A549 (cell line): Measurements from ENCODE around the gene C9orf57. TPM values are rescaled to one million over a fixed set of nuclear protein-coding genes. Genes with fewer than 3 reads are reported as not detected.
A peak's percentile ranks its signal among the peaks of the same experiment; 100 is the strongest.

Source experiments
- ATAC-seq, 2 experiments: fragments of 200-7000 bp in 1 of 2; fragments of >200 bp in 1 of 2; cut with Nextera tagmentation in 1 of 2; cut with Tn5 transposase in 1 of 2; 3 replicates each; pipeline versions ENCODE4 v1.8.0 to v1.9.1; 2018 to 2020; ENCODE audit warnings: mild to moderate bottlenecking in 1 of 2, moderate library complexity in 1 of 2
- CTCF ChIA-PET: fragments of 300-600 bp; sonication (Branson Sonifier 250); formaldehyde crosslinking; extraction: SDS; loops from one replicate; lab custom pipeline; 2021; ENCODE audit warnings: antibody characterized with exemption, inconsistent platforms; lab: Yijun Ruan, JAX
- POLR2A ChIA-PET: fragments of 350-600 bp; formaldehyde crosslinking; extraction: SDS; loops from one replicate; lab custom pipeline; 2021; ENCODE audit warnings: antibody characterized with exemption, inconsistent platforms; lab: Yijun Ruan, JAX
- DNase-seq, 2 experiments: peaks; one replicate each; pipeline versions ENCODE4 v3.0.0 to v3.0.0-alpha.2; 2011 to 2016; ENCODE audit warnings: low read depth in 1 of 2, low spot score in 1 of 2
- FAIRE-seq: peaks from 2 replicates; lab custom pipeline; 2011; peaks lifted over from hg19 to GRCh38; lab: Jason Lieb, UNC
- H3K27ac ChIP-seq, 2 experiments: fragments of >200 bp; sonication (Bioruptor Twin); formaldehyde crosslinking; 3 replicates each; pipeline ENCODE4 v1.5.1; 2016 to 2017
- H3K4me1 ChIP-seq: fragments of >200 bp; sonication (Bioruptor Twin); formaldehyde crosslinking; 3 replicates; pipeline ENCODE4 v1.6.1; 2016
- H3K4me2 ChIP-seq: fragments of >200 bp; sonication (Bioruptor Twin); formaldehyde crosslinking; 3 replicates; pipeline ENCODE4 v1.6.1; 2016
- H3K4me3 ChIP-seq: fragments of >200 bp; sonication (Bioruptor Twin); formaldehyde crosslinking; 3 replicates; pipeline ENCODE4 v1.5.1; 2016
- H3K9me3 ChIP-seq: fragments of >200 bp; sonication (Bioruptor Twin); formaldehyde crosslinking; 3 replicates; pipeline ENCODE4 v1.6.1; 2016
- CEBPB ChIP-seq, 2 experiments: fragments of >200 bp in 1 of 2; sonication (Bioruptor Twin) in 1 of 2; formaldehyde crosslinking in 1 of 2; IDR thresholded peaks; 2 replicates each; pipeline ENCODE4 v1.6.1; 2012 to 2016
- CHD4 ChIP-seq: fragments of 200-600 bp; sonication (generic); IDR thresholded peaks from 2 replicates; pipeline ENCODE4 v1.6.1; 2016; ENCODE audit warnings: antibody characterized with exemption, mild to moderate bottlenecking, borderline replicate concordance
- GATA3 ChIP-seq: IDR thresholded peaks from 2 replicates; pipeline ENCODE4 v1.6.1; 2012; ENCODE audit warnings: borderline replicate concordance
- HEYL ChIP-seq: fragments of 250-450 bp; sonication (Bioruptor Pico); IDR thresholded peaks from 2 replicates; pipeline ENCODE4 v1.8.0; 2021; ENCODE audit warnings: mild to moderate bottlenecking, moderate library complexity
- HOXB13 ChIP-seq: fragments of 250-450 bp; sonication (Bioruptor Pico); IDR thresholded peaks from 2 replicates; pipeline ENCODE4 v1.5.0; 2020; ENCODE audit warnings: low read depth, mild to moderate bottlenecking, moderate library complexity
- MAZ ChIP-seq: fragments of 150-350 bp; IDR thresholded peaks from 2 replicates; pipeline ENCODE4 v1.6.1; 2014; ENCODE audit warnings: antibody characterized with exemption, low read depth, low read length, borderline replicate concordance
- NFE2L2 ChIP-seq: fragments of 150-350 bp; conservative IDR thresholded peaks from 2 replicates; pipeline ENCODE4 v1.6.1; 2014; ENCODE audit warnings: low read length
- NR3C1 ChIP-seq: fragments of >200 bp; sonication (Bioruptor Twin); formaldehyde crosslinking; IDR thresholded peaks from 3 replicates; pipeline ENCODE4 v1.6.1; 2017
- POLR2A ChIP-seq: IDR thresholded peaks from 2 replicates; pipeline ENCODE4 v1.6.1; 2012; ENCODE audit warnings: mild to moderate bottlenecking, low read length
- POLR2AphosphoS2 ChIP-seq: conservative IDR thresholded peaks from 2 replicates; pipeline ENCODE4 v1.6.1; 2012; ENCODE audit warnings: low read length, improper control_type of control experiment, inconsistent platforms
- RAD21 ChIP-seq, 2 experiments: fragments of >200 bp in 1 of 2; sonication (Bioruptor Twin) in 1 of 2; formaldehyde crosslinking in 1 of 2; IDR thresholded peaks in 1 of 2; conservative IDR thresholded peaks in 1 of 2; 2 replicates in 1 of 2; 3 replicates in 1 of 2; pipeline ENCODE4 v1.6.1; 2012 to 2018; ENCODE audit warnings: inconsistent platforms in 1 of 2
- RFX5 ChIP-seq: fragments of 450-650 bp; IDR thresholded peaks from 2 replicates; pipeline ENCODE4 v1.7.1; 2014; ENCODE audit warnings: antibody characterized with exemption, mild to moderate bottlenecking, moderate library complexity
- ZSCAN20 ChIP-seq: fragments of 250-450 bp; sonication (Bioruptor Pico); IDR thresholded peaks from 2 replicates; pipeline ENCODE4 v1.8.0; 2022; ENCODE audit warnings: mild to moderate bottlenecking, moderate library complexity
- WGBS: methylation state at CpG from one replicate; pipeline ENCODE4 v1.1.6; 2017; ENCODE audit errors: missing lambda C conversion rate; 5-methylcytosine and 5-hydroxymethylcytosine counted together
- polyA plus RNA-seq, 4 experiments: library from polyadenylated mRNA; depleted of rRNA in 3 of 4; stranded (reverse); fragments of >200 nt; fragmentation: RNase III in 1 of 4; extraction: RNeasy Plus Mini Kit Qiagen cat#74134 plus additional on column Dnase treatment in 1 of 4; gene quantifications; 2 replicates in 3 of 4; 3 replicates in 1 of 4; pipeline ENCODE4 v1.2.3, GENCODE V29; 2011 to 2017
- TF ChIP-seq, protein P1 (sequence below): fragments of 250-450 bp; sonication (Bioruptor Pico); IDR thresholded peaks from 2 replicates; pipeline ENCODE4 v1.5.0; 2020; ENCODE audit warnings: low read depth, mild to moderate bottlenecking, moderate library complexity
- TF ChIP-seq, protein P2 (sequence below): fragments of 150-350 bp; IDR thresholded peaks from 2 replicates; pipeline ENCODE4 v1.6.1; 2014; ENCODE audit warnings: low read depth, mild to moderate bottlenecking, low read length
- TF ChIP-seq, protein P3 (sequence below): IDR thresholded peaks from 2 replicates; pipeline ENCODE4 v1.6.1; 2012
- TF ChIP-seq, protein P4 (sequence below): fragments of >200 bp; sonication (Bioruptor Twin); formaldehyde crosslinking; IDR thresholded peaks from 3 replicates; pipeline ENCODE4 v1.5.1; 2016
- TF ChIP-seq, protein P5 (sequence below): fragments of 250-450 bp; sonication (Bioruptor Pico); IDR thresholded peaks from 2 replicates; pipeline ENCODE4 v1.5.0; 2021; ENCODE audit warnings: mild to moderate bottlenecking, moderate library complexity, borderline replicate concordance
- TF ChIP-seq, protein P6 (sequence below): IDR thresholded peaks from 2 replicates; pipeline ENCODE4 v1.6.1; 2012; ENCODE audit warnings: low read depth, borderline replicate concordance

The C9orf57 gene
- polyA plus RNA-seq, 2 of the 4 experiments (the other 2 are of a cell fraction), result not detected

DNA sequence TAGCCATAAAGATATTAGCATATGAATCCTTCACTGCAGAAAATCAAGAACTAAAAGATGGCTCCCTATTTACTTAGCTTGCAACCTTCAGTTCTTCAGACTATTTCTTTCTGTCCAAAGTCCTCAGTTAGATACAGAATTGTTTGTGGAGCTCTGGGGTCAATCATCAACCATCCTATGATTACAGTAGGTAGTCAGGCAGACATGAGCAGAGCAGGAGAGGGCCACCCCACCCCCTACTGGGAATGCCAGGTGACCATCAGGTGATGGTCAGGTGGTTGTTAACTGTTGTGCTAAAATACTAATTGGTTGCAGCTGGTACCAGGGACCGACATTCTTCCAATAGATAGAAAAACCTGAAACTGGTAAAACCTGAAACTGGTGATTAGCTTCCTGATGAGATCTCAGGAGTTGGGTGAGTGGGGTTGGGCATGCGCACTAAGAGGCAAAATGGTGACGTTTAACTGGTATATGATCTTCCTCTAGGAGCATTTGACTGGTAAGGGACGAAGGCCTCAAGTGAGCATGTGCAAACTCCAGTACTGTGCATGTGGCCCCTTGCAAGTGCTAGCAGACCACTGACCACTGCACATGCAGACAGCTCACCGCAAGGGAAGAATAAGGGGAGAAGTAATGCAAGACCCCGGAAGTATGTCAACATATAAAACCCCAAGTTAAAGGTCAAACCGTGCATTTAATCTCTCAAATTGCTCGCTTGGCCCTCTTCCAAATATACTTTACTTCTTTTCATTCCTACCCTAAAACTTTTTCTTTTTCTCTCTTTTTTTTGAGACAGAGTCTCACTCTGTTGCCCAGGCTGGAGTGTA lies 13.6 kb downstream of the C9orf57 start:
- WGBS, result 80% methylated on average over 8 of the region's 8 CpGs
- Histone ChIP-seq H3K27ac (no peak overlapping the region), H3K4me2 (no peak overlapping the region), H3K9me3 (no peaks in the 10 kb centered on the region), H3K4me1 (no peaks in the 10 kb centered on the region), H3K4me3 (no peak overlapping the region)
- DNase-seq (no peak), FAIRE-seq (no peak), ATAC-seq (no peak)
- TF ChIP-seq, protein P1, sequence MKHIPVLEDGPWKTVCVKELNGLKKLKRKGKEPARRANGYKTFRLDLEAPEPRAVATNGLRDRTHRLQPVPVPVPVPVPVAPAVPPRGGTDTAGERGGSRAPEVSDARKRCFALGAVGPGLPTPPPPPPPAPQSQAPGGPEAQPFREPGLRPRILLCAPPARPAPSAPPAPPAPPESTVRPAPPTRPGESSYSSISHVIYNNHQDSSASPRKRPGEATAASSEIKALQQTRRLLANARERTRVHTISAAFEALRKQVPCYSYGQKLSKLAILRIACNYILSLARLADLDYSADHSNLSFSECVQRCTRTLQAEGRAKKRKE (CRISPR knock-in tag), result no peak
- TF ChIP-seq, protein P2, sequence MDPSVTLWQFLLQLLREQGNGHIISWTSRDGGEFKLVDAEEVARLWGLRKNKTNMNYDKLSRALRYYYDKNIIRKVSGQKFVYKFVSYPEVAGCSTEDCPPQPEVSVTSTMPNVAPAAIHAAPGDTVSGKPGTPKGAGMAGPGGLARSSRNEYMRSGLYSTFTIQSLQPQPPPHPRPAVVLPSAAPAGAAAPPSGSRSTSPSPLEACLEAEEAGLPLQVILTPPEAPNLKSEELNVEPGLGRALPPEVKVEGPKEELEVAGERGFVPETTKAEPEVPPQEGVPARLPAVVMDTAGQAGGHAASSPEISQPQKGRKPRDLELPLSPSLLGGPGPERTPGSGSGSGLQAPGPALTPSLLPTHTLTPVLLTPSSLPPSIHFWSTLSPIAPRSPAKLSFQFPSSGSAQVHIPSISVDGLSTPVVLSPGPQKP, result no peak
- TF ChIP-seq HEYL (CRISPR knock-in tag) (no peak), POLR2AphosphoS2 (no peak), RAD21 (conservative IDR thresholded peaks at IDR 0.05 in 1 of 2, IDR thresholded peaks at IDR 0.05 in 1 of 2) (no peak), HOXB13 (CRISPR knock-in tag) (no peak), ZSCAN20 (no peak), CHD4 (no peak), GATA3 (no peak)
- ChIA-PET POLR2A (no interaction called here), CTCF (interaction anchor here (5.5 to 13.0 kb wide), 2 partner anchors 8 to 229 kb away, joined by 36 to 275 read pairs; no protein-coding TSS in a partner anchor)

DNA sequence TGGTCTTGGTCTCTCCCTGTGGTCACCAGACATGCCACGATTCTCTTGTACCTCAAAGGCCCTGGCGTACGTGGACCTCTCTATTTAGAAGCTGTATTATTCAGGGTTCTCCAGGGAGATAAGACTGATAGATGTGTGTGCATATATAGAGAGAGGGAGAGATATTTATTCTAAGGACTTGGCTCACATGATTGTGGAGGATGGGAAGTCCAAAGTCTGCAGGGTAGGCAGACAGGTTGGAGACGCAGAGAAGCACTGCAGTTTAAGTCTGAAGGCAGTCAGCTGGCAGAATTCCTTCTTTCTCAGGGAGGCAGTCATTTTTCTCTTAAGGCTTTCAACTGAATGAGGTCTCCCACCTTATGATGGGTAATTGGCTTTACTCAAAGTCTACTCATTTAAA lies 16.3 kb downstream of the C9orf57 start:
- Histone ChIP-seq H3K4me1 (no peaks in the 10 kb centered on the region; the same call in 2 of the 3 replicates), H3K4me3 (no peak overlapping the region), H3K9me3 (no peaks in the 10 kb centered on the region), H3K27ac (no peak overlapping the region), H3K4me2 (no peak overlapping the region)
- WGBS, result 66% methylated on average over 4 of the region's 4 CpGs
- ATAC-seq (no peak), DNase-seq (no peak), FAIRE-seq (no peak)
- ChIA-PET CTCF (interaction anchor here (1.4 to 13.0 kb wide), 2 partner anchors 19 to 232 kb away, joined by 6 to 275 read pairs; no protein-coding TSS in a partner anchor), POLR2A (no interaction called here)
- TF ChIP-seq CEBPB (IDR thresholded peaks at IDR 0.05) (no peak), RAD21 (conservative IDR thresholded peaks at IDR 0.05 in 1 of 2, IDR thresholded peaks at IDR 0.05 in 1 of 2) (no peak), NFE2L2 (no peak), NR3C1 (no peak)

DNA sequence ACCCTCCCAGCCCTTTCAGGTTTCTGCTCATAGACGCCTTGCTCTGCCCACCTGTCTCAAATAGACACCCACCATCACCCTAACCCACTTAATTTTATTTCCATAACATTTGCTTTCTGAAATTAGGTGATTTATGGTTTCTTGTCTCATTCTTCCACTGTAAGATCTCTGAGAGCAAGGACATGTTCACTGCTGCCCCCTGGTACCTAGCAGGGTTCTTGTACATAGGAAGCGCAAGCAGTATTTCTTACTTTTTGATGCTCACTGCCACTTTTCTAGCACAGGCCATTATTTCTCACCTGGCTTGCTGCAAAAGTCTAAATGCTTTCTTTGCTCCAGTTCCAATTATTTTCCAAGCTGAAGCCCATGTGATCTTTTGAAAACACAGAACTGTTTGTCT lies 16.8 kb downstream of the C9orf57 start:
- Histone ChIP-seq H3K9me3 (no peaks in the 10 kb centered on the region), H3K4me1 (no peaks in the 10 kb centered on the region; the same call in 2 of the 3 replicates), H3K4me3 (no peak overlapping the region), H3K4me2 (no peak overlapping the region), H3K27ac (no peak overlapping the region)
- ChIA-PET POLR2A (no interaction called here), CTCF (interaction anchor here (1.4 to 13.0 kb wide), 2 partner anchors 18 to 233 kb away, joined by 6 to 275 read pairs; no protein-coding TSS in a partner anchor)
- TF ChIP-seq, protein P3, sequence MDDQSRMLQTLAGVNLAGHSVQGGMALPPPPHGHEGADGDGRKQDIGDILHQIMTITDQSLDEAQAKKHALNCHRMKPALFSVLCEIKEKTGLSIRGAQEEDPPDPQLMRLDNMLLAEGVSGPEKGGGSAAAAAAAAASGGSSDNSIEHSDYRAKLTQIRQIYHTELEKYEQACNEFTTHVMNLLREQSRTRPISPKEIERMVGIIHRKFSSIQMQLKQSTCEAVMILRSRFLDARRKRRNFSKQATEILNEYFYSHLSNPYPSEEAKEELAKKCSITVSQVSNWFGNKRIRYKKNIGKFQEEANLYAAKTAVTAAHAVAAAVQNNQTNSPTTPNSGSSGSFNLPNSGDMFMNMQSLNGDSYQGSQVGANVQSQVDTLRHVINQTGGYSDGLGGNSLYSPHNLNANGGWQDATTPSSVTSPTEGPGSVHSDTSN, result no peak
- TF ChIP-seq CEBPB (IDR thresholded peaks at IDR 0.05), result no peak
- no peak for TF ChIP-seq RFX5
- TF ChIP-seq POLR2A, result no peak
- ATAC-seq (no peak), DNase-seq (peak in 1 of 2 experiments; percentile 20), FAIRE-seq (no peak)
- 83% methylated on average over 2 of the region's 2 CpGs for WGBS

DNA sequence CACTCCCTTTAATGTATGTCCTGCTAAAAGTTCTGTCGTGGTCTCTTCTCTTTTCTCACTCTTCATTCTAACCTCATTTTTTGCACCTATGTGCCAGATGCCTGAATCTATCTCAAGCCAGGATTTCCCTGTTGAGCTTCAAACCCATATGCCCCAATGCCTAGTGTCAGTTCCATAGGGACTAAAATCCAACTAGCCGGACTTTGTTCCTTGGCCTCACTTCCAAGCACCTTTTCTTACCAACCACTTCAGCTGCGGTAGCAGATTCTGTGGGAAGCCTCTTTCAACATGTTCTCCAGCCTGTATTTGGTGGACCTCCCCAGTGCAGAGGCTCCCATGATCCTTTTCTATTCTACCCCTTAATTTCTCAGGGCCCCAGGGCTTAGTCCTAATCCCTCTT lies 17.5 kb downstream of the C9orf57 start:
- DNase-seq, result no peak
- ChIA-PET POLR2A (no interaction called here), CTCF (interaction anchor here (0.6 to 13.0 kb wide), 2 partner anchors 233 to 694 kb away, joined by 3 to 275 read pairs; no protein-coding TSS in a partner anchor)
- no peak overlapping the region for H3K4me3 ChIP-seq
- 66% methylated on average over 3 of the region's 3 CpGs for WGBS
- no peaks in the 10 kb centered on the region; the same call in 2 of the 3 replicates for H3K4me1 ChIP-seq
- H3K27ac ChIP-seq, result no peak overlapping the region
- no peak for FAIRE-seq
- H3K9me3 ChIP-seq, result no peaks in the 10 kb centered on the region
- ATAC-seq, result no peak
- H3K4me2 ChIP-seq, result no peak overlapping the region
- TF ChIP-seq NR3C1 (no peak), CEBPB (IDR thresholded peaks at IDR 0.05) (no peak), MAZ (no peak)
- TF ChIP-seq, protein P4, sequence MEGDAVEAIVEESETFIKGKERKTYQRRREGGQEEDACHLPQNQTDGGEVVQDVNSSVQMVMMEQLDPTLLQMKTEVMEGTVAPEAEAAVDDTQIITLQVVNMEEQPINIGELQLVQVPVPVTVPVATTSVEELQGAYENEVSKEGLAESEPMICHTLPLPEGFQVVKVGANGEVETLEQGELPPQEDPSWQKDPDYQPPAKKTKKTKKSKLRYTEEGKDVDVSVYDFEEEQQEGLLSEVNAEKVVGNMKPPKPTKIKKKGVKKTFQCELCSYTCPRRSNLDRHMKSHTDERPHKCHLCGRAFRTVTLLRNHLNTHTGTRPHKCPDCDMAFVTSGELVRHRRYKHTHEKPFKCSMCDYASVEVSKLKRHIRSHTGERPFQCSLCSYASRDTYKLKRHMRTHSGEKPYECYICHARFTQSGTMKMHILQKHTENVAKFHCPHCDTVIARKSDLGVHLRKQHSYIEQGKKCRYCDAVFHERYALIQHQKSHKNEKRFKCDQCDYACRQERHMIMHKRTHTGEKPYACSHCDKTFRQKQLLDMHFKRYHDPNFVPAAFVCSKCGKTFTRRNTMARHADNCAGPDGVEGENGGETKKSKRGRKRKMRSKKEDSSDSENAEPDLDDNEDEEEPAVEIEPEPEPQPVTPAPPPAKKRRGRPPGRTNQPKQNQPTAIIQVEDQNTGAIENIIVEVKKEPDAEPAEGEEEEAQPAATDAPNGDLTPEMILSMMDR, result no peak
- TF ChIP-seq, protein P5, sequence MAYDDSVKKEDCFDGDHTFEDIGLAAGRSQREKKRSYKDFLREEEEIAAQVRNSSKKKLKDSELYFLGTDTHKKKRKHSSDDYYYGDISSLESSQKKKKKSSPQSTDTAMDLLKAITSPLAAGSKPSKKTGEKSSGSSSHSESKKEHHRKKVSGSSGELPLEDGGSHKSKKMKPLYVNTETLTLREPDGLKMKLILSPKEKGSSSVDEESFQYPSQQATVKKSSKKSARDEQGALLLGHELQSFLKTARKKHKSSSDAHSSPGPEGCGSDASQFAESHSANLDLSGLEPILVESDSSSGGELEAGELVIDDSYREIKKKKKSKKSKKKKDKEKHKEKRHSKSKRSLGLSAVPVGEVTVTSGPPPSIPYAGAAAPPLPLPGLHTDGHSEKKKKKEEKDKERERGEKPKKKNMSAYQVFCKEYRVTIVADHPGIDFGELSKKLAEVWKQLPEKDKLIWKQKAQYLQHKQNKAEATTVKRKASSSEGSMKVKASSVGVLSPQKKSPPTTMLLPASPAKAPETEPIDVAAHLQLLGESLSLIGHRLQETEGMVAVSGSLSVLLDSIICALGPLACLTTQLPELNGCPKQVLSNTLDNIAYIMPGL (CRISPR knock-in tag), result no peak
- TF ChIP-seq, protein P6, sequence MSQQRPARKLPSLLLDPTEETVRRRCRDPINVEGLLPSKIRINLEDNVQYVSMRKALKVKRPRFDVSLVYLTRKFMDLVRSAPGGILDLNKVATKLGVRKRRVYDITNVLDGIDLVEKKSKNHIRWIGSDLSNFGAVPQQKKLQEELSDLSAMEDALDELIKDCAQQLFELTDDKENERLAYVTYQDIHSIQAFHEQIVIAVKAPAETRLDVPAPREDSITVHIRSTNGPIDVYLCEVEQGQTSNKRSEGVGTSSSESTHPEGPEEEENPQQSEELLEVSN, result no peak
- TF ChIP-seq, protein P1 (CRISPR knock-in tag), result no peak
